Fibroblast of lung (primary cell): ENCODE results near the gene MINDY3. TPM values are rescaled to one million over a fixed set of nuclear protein-coding genes. Genes with fewer than 3 reads are reported as not detected.

Source experiments
- DNase-seq, 2 donors: peaks; one replicate each; pipeline versions ENCODE4 v3.0.0 to v3.0.0-alpha.2; 2010; ENCODE audit warnings: low read depth in 2 of 2
- H2AFZ ChIP-seq: 2 replicates; pipeline ENCODE4 v1.5.1; 2012; ENCODE audit warnings: low read length, control low read depth, inconsistent platforms
- H3K27ac ChIP-seq: 2 replicates; pipeline ENCODE4 v1.5.1; 2011; ENCODE audit warnings: low read length, control low read depth; ENCODE audit not compliant: insufficient read depth
- H3K27me3 ChIP-seq: 2 replicates; pipeline ENCODE4 v1.5.1; 2011; ENCODE audit warnings: mild to moderate bottlenecking, low read length; ENCODE audit not compliant: control insufficient read depth, insufficient read depth
- H3K36me3 ChIP-seq: 2 replicates; pipeline ENCODE4 v1.5.1; 2011; ENCODE audit warnings: low read length; ENCODE audit not compliant: control insufficient read depth, insufficient read depth
- H3K4me1 ChIP-seq: 2 replicates; pipeline ENCODE4 v1.5.1; 2011; ENCODE audit warnings: low read length; ENCODE audit not compliant: control insufficient read depth, insufficient read depth; ENCODE audit errors: extremely low read depth
- H3K4me2 ChIP-seq: 2 replicates; pipeline ENCODE4 v1.5.1; 2011; ENCODE audit warnings: low read length, control low read depth; ENCODE audit not compliant: insufficient read depth; ENCODE audit errors: extremely low read depth
- H3K4me3 ChIP-seq, 4 experiments: fragments of 200-600 bp in 1 of 4; sonication (generic) in 1 of 4; replicated peaks in 1 of 4; 2 replicates each; pipeline ENCODE4 v1.5.1; 2011 to 2016; ENCODE audit warnings: low read length in 4 of 4, low read depth in 3 of 4, mild to moderate bottlenecking in 3 of 4, control low read depth in 2 of 4, inconsistent platforms in 1 of 4, mixed read lengths in 1 of 4; ENCODE audit not compliant: insufficient read depth in 1 of 4; ENCODE audit errors: control extremely low read depth in 1 of 4
- H3K79me2 ChIP-seq: 2 replicates; pipeline ENCODE4 v1.5.1; 2012; ENCODE audit warnings: mild to moderate bottlenecking, low read length, inconsistent platforms; ENCODE audit not compliant: control insufficient read depth, insufficient read depth
- H3K9ac ChIP-seq: 2 replicates; pipeline ENCODE4 v1.5.1; 2011; ENCODE audit warnings: mild to moderate bottlenecking, low read length, control low read depth; ENCODE audit not compliant: insufficient read depth
- H3K9me3 ChIP-seq: 2 replicates; pipeline ENCODE4 v1.5.1; 2012; ENCODE audit warnings: low read depth, low read length; ENCODE audit not compliant: control insufficient read depth, insufficient read depth
- H4K20me1 ChIP-seq: 2 replicates; pipeline ENCODE4 v1.5.1; 2011; ENCODE audit warnings: low read length; ENCODE audit not compliant: control insufficient read depth, insufficient read depth; ENCODE audit errors: extremely low read depth
- EZH2 ChIP-seq: IDR thresholded peaks from 2 replicates; pipeline ENCODE4 v1.5.1; 2012; ENCODE audit warnings: low read length, control low read depth, mild to moderate bottlenecking; ENCODE audit errors: missing control alignments
- polyA plus RNA-seq, 2 donors: library from polyadenylated mRNA; depleted of rRNA in 1 of 2; stranded (reverse) in 1 of 2; unstranded in 1 of 2; fragments of >200 nt; gene quantifications; 2 replicates each; pipeline ENCODE4 v1.2.1, GENCODE V29; 2011 to 2012; ENCODE audit warnings: missing spikeins in 1 of 2
- total RNA-seq: library from RNA; depleted of rRNA; stranded (reverse); fragments of >200 nt; gene quantifications from 2 replicates; pipeline ENCODE4 v1.2.1, GENCODE V29; 2014
- TF ChIP-seq, protein P1 (sequence below), 2 donors: IDR thresholded peaks in 1 of 2; conservative IDR thresholded peaks in 1 of 2; 1 replicate in 1 of 2; 2 replicates in 1 of 2; pipeline ENCODE4 v1.5.1; 2011 to 2012; ENCODE audit warnings: low read length in 2 of 2, control low read depth in 1 of 2, inconsistent platforms in 1 of 2, low read depth in 1 of 2, mild to moderate bottlenecking in 1 of 2

MINDY3 gene
- total and polyA plus RNA-seq, 2 donors (not counting 1 experiment from before 2014, with no cell fraction given): 30.6 to 37.5 TPM

GRCh38 chr10:15869935-15870334 lies 9.6 kb upstream of the MINDY3 start:
- no peak overlapping the region for H2AFZ ChIP-seq
- H3K79me2 ChIP-seq: no peaks in the 10 kb centered on the region
- H3K36me3 ChIP-seq: no peaks in the 10 kb centered on the region
- no peak overlapping the region for H3K4me2 ChIP-seq
- H3K9me3 ChIP-seq: no peaks in the 10 kb centered on the region
- H4K20me1 ChIP-seq: no peaks in the 10 kb centered on the region
- H3K4me3 ChIP-seq: no peak overlapping the region
- H3K27me3 ChIP-seq: no peaks in the 10 kb centered on the region
- TF ChIP-seq, protein P1, sequence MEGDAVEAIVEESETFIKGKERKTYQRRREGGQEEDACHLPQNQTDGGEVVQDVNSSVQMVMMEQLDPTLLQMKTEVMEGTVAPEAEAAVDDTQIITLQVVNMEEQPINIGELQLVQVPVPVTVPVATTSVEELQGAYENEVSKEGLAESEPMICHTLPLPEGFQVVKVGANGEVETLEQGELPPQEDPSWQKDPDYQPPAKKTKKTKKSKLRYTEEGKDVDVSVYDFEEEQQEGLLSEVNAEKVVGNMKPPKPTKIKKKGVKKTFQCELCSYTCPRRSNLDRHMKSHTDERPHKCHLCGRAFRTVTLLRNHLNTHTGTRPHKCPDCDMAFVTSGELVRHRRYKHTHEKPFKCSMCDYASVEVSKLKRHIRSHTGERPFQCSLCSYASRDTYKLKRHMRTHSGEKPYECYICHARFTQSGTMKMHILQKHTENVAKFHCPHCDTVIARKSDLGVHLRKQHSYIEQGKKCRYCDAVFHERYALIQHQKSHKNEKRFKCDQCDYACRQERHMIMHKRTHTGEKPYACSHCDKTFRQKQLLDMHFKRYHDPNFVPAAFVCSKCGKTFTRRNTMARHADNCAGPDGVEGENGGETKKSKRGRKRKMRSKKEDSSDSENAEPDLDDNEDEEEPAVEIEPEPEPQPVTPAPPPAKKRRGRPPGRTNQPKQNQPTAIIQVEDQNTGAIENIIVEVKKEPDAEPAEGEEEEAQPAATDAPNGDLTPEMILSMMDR (conservative IDR thresholded peaks at IDR 0.05 in 1 of 2, IDR thresholded peaks at IDR 0.05 in 1 of 2; ENCODE audit: low read depth in 1 of 2, low read length in 2 of 2): no peak
- no peak for TF ChIP-seq EZH2
- H3K9ac ChIP-seq: no peak overlapping the region
- no peaks in the 10 kb centered on the region for H3K4me1 ChIP-seq
- no peak for DNase-seq
- no peak overlapping the region for H3K27ac ChIP-seq

DNA sequence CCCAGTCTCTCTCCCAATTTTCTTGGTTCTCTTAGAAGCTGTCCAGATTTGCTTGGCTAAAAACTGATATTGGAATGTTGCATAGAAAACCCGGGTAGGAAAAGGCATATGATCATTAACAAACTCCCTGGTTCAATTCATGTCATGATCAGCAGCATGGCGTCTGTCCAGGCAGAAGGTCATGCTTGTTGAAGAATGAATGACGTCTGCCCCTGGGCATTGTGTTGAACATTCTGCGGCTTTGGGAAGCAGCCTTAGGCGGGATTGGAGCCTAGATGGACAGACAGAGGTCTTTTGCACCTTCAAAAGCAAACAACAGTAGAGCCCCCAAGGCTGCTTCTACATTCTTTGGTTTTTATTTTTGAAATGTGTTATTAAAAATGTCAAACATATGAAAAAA lies 7.7 kb upstream of the MINDY3 start:
- no peak overlapping the region for H3K4me2 ChIP-seq
- H3K9me3 ChIP-seq: no peaks in the 10 kb centered on the region
- H3K79me2 ChIP-seq: no peaks in the 10 kb centered on the region
- H3K27me3 ChIP-seq: no peaks in the 10 kb centered on the region
- H3K27ac ChIP-seq: no peak overlapping the region
- no peaks in the 10 kb centered on the region for H4K20me1 ChIP-seq
- no peak overlapping the region for H2AFZ ChIP-seq
- no peak for DNase-seq
- H3K4me3 ChIP-seq: no peak overlapping the region
- H3K9ac ChIP-seq: no peak overlapping the region
- H3K36me3 ChIP-seq: no peaks in the 10 kb centered on the region
- no peaks in the 10 kb centered on the region for H3K4me1 ChIP-seq
- TF ChIP-seq EZH2: no peak
- TF ChIP-seq, protein P1 (conservative IDR thresholded peaks at IDR 0.05 in 1 of 2, IDR thresholded peaks at IDR 0.05 in 1 of 2; ENCODE audit: low read depth in 1 of 2, low read length in 2 of 2): no peak

GRCh38 chr10:15865304-15865703 lies 5.0 kb upstream of the MINDY3 start:
- Histone ChIP-seq H3K4me2 (no peak overlapping the region), H3K4me1 (no peaks in the 10 kb centered on the region), H3K9ac (no peak overlapping the region), H2AFZ (no peak overlapping the region), H4K20me1 (no peaks in the 10 kb centered on the region), H3K4me3 (no peak overlapping the region), H3K27me3 (no peaks in the 10 kb centered on the region), H3K79me2 (no peaks in the 10 kb centered on the region), H3K9me3 (no peaks in the 10 kb centered on the region), H3K27ac (no peak overlapping the region), H3K36me3 (no peaks in the 10 kb centered on the region)
- no peak for DNase-seq
- TF ChIP-seq, protein P1 (conservative IDR thresholded peaks at IDR 0.05 in 1 of 2, IDR thresholded peaks at IDR 0.05 in 1 of 2; ENCODE audit: low read depth in 1 of 2, low read length in 2 of 2): no peak
- no peak for TF ChIP-seq EZH2
